K562 (cell line): ENCODE data around the gene RCN2. TPM values are rescaled to one million over a fixed set of nuclear protein-coding genes. Genes with fewer than 3 reads are reported as not detected.

ENCODE experiments used
- ATAC-seq: fragments of 200-7000 bp; cut with Tn5 transposase; 3 replicates; pipeline ENCODE4 v1.9.1; 2020; ENCODE audit warnings: moderate library complexity
- BruUV-seq: library from RNA; stranded (reverse); fragments of 400-500 nt; replicated peaks from 2 replicates; lab custom pipeline; 2021; lab: Mats Ljungman, UMichigan
- CTCF ChIA-PET: fragments of 300-600 bp; formaldehyde crosslinking; extraction: SDS; loops from one replicate; lab custom pipeline; 2021; ENCODE audit warnings: low intra/inter-chr PET ratio; lab: Yijun Ruan, JAX
- POLR2A ChIA-PET: fragments of 300-600, 350-650 bp; sonication (Branson Sonifier 250); formaldehyde crosslinking; extraction: SDS; loops from one replicate; lab custom pipeline; 2021; ENCODE audit warnings: antibody characterized with exemption, inconsistent platforms; lab: Yijun Ruan, JAX
- DNase-seq, 4 experiments: peaks; one replicate each; pipeline versions ENCODE4 v3.0.0 to v3.0.0-alpha.2; 2011 to 2018; ENCODE audit warnings: low spot score in 3 of 4, mixed read lengths in 3 of 4; ENCODE audit errors: extremely low read depth in 1 of 4
- FAIRE-seq: peaks from 2 replicates; lab custom pipeline; 2011; peaks lifted over from hg19 to GRCh38; lab: Jason Lieb, UNC
- H2AFZ ChIP-seq: 2 replicates; pipeline ENCODE4 v1.6.0; 2011; ENCODE audit warnings: low read depth, low read length, control low read depth, inconsistent platforms
- H3K27ac ChIP-seq: fragments of 200-600 bp; 3 replicates; pipeline ENCODE4 v1.8.0; 2011; ENCODE audit warnings: low read depth, mild to moderate bottlenecking, control low read depth, inconsistent platforms, low read length, moderate library complexity, mixed read lengths; ENCODE audit errors: extremely low read depth
- H3K27me3 ChIP-seq, 2 experiments: fragments of 300-600 bp in 1 of 2; 2 replicates in 1 of 2; 3 replicates in 1 of 2; pipeline versions ENCODE4 v1.6.0 to v1.8.0; 2011; ENCODE audit warnings: inconsistent platforms in 2 of 2, low read length in 2 of 2, mild to moderate bottlenecking in 1 of 2, mixed read lengths in 1 of 2, moderate library complexity in 1 of 2; ENCODE audit not compliant: control insufficient read depth in 2 of 2, insufficient read depth in 2 of 2
- H3K36me3 ChIP-seq: fragments of 300-600 bp; 3 replicates; pipeline ENCODE4 v1.8.0; 2011; ENCODE audit warnings: mild to moderate bottlenecking, low read length, inconsistent platforms; ENCODE audit not compliant: control insufficient read depth, insufficient read depth
- H3K4me1 ChIP-seq, 2 experiments: fragments of 200-600 bp in 1 of 2; replicated peaks in 1 of 2; 2 replicates in 1 of 2; 3 replicates in 1 of 2; pipeline versions ENCODE4 v1.5.1 to v1.8.0; 2011; ENCODE audit warnings: inconsistent platforms in 2 of 2, low read length in 2 of 2, mild to moderate bottlenecking in 1 of 2, mixed read lengths in 1 of 2, moderate library complexity in 1 of 2; ENCODE audit not compliant: control insufficient read depth in 2 of 2, insufficient read depth in 2 of 2
- H3K4me2 ChIP-seq: 2 replicates; pipeline ENCODE4 v1.6.1; 2011; ENCODE audit warnings: low read length, control low read depth, inconsistent platforms, mixed read lengths; ENCODE audit not compliant: insufficient read depth
- H3K4me3 ChIP-seq: fragments of 200-600 bp; sonication (generic), shearing (Covaris generic); 2 replicates; pipeline ENCODE4 v1.5.1; 2016; ENCODE audit warnings: control low read depth, inconsistent platforms
- H3K79me2 ChIP-seq: fragments of 200-600 bp; 3 replicates; pipeline ENCODE4 v1.8.0; 2011; ENCODE audit warnings: low read length, inconsistent platforms; ENCODE audit not compliant: control insufficient read depth, insufficient read depth
- H3K9ac ChIP-seq, 2 experiments: 2 replicates each; pipeline versions ENCODE4 v1.6.0 to v1.6.1; 2011; ENCODE audit warnings: low read depth in 2 of 2, low read length in 2 of 2, control low read depth in 1 of 2, inconsistent platforms in 1 of 2, mild to moderate bottlenecking in 1 of 2, mixed read lengths in 1 of 2; ENCODE audit not compliant: insufficient read depth in 1 of 2
- H3K9me1 ChIP-seq: one replicate; pipeline ENCODE4 v1.6.0; 2011; ENCODE audit warnings: inconsistent platforms, mild to moderate bottlenecking, low read length, moderate library complexity; ENCODE audit not compliant: control insufficient read depth, insufficient read depth
- H3K9me3 ChIP-seq: replicated peaks from 2 replicates; pipeline ENCODE4 v1.5.1; 2011; ENCODE audit warnings: low read depth, low read length, inconsistent platforms; ENCODE audit not compliant: control insufficient read depth, insufficient read depth
- H4K20me1 ChIP-seq: replicated peaks from 2 replicates; pipeline ENCODE4 v1.6.1; 2011; ENCODE audit warnings: low read length, inconsistent platforms, mixed read lengths; ENCODE audit not compliant: control insufficient read depth, insufficient read depth
- WGBS: fragments of 100-300 bp; shearing (Covaris generic); methylation state at CpG from one replicate; pipeline ENCODE4 v1.1.6; 2016; ENCODE audit warnings: low coverage, mixed read lengths; ENCODE audit not compliant: insufficient coverage; ENCODE audit errors: missing lambda C conversion rate; 5-methylcytosine and 5-hydroxymethylcytosine counted together
- in situ Hi-C: fragments of 300-500 bp; cut with MboI; formaldehyde crosslinking; loops from 4 replicates; pipeline ENCODE4 v1.15.0; 2018; ENCODE audit warnings: inconsistent platforms, mixed read lengths
- intact Hi-C: fragments of 100-400 bp; cut with micrococcal nuclease; formaldehyde crosslinking; loops from 2 replicates; pipeline ENCODE4 v1.14.2; 2022
- polyA plus RNA-seq, 8 experiments: library from polyadenylated mRNA; depleted of rRNA in 4 of 8; stranded (reverse) in 5 of 8; unstranded in 3 of 8; fragments of >200 nt; fragmentation: Nextera tagmentation in 2 of 8; fragmentation: Illumina TruSeq in 1 of 8; extraction: Ambion mirVana in 2 of 8; extraction: Trizol in 1 of 8; gene quantifications; 2 replicates each; pipeline versions ENCODE4 v1.2.1 to v1.2.3, GENCODE V29; 2011 to 2014; ENCODE audit warnings: inconsistent platforms in 1 of 8, missing spikeins in 1 of 8
- total RNA-seq, 7 experiments: library from RNA; depleted of rRNA in 6 of 7; stranded (reverse); fragments of >200 nt in 6 of 7; fragmentation: Illumina TruSeq in 2 of 7; extraction: Trizol in 2 of 7; gene quantifications; 2 replicates each; pipeline versions ENCODE4 v1.2.1 to v1.2.3, GENCODE V29; 2011 to 2021; ENCODE audit warnings: low replicate concordance in 1 of 7
- TF ChIP-seq, protein P1 (sequence below): fragments of 450-650 bp; IDR thresholded peaks from 2 replicates; pipeline ENCODE4 v1.6.1; 2018; ENCODE audit warnings: mild to moderate bottlenecking, low read depth; ENCODE audit not compliant: partially characterized antibody
- TF ChIP-seq, protein P2 (sequence below): fragments of 450-650 bp; conservative IDR thresholded peaks from 2 replicates; pipeline ENCODE4 v1.6.1; 2016; ENCODE audit warnings: missing genetic modification characterization, low read depth, mild to moderate bottlenecking, missing compliant biosample characterization, moderate library complexity

RCN2 gene
- total and polyA plus RNA-seq, 9 of the 15 experiments (the other 6 are each of a cell fraction or from before 2014, with no cell fraction given), result 20.9 to 63.6 (median 52.8) TPM

DNA sequence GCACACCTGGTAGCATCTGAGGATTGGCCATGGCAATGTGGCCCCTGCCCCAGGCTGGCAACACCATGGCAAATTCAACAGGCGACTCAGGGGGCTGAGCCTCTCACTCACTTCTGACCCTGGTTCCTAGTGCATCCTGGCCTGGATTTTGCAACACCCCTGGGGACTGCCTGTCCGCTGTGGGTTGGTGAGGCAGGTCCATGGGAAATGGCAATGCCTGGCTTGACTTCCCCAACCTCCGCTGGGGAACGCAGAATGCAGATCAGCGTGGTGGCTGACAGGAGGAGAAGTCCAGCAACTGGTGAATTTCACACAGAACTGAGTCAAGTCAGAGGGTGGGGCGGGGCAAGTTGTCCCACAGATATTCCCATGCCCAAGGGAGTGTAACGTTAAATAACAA lies 59.5 kb downstream of the RCN2 start:
- H3K9me3 ChIP-seq, result no peaks in the 10 kb centered on the region
- CTCF ChIA-PET, result no interaction called here
- intact Hi-C loops (no loop called here), in situ Hi-C loops (no loop called here)
- no peak overlapping the region for H3K4me2 ChIP-seq
- WGBS, result 4% methylated on average over 7 of the region's 7 CpGs
- no peak overlapping the region for H3K27ac ChIP-seq
- H2AFZ ChIP-seq, result no peak overlapping the region
- no peaks in the 10 kb centered on the region for H4K20me1 ChIP-seq
- ATAC-seq (no peak), DNase-seq (no peak), FAIRE-seq (no peak)
- no peaks in the 10 kb centered on the region for H3K79me2 ChIP-seq
- H3K9ac ChIP-seq, result no peak overlapping the region
- H3K27me3 ChIP-seq, result peaks cover 20 to 50% of the 10 kb centered on the region in 2 experiments
- BruUV-seq, result no TSS peak
- POLR2A ChIA-PET, result interaction anchor here (0.9 to 1.1 kb wide), 2 partner anchors 9 to 13 kb away, joined by 3 to 5 read pairs; no protein-coding TSS in a partner anchor
- TF ChIP-seq, protein P1, sequence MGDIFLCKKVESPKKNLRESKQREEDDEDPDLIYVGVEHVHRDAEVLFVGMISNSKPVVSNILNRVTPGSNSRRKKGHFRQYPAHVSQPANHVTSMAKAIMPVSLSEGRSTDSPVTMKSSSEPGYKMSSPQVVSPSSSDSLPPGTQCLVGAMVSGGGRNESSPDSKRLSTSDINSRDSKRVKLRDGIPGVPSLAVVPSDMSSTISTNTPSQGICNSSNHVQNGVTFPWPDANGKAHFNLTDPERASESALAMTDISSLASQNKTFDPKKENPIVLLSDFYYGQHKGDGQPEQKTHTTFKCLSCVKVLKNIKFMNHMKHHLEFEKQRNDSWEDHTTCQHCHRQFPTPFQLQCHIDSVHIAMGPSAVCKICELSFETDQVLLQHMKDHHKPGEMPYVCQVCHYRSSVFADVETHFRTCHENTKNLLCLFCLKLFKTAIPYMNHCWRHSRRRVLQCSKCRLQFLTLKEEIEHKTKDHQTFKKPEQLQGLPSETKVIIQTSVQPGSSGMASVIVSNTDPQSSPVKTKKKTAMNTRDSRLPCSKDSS, result no peak
- TF ChIP-seq, protein P2, sequence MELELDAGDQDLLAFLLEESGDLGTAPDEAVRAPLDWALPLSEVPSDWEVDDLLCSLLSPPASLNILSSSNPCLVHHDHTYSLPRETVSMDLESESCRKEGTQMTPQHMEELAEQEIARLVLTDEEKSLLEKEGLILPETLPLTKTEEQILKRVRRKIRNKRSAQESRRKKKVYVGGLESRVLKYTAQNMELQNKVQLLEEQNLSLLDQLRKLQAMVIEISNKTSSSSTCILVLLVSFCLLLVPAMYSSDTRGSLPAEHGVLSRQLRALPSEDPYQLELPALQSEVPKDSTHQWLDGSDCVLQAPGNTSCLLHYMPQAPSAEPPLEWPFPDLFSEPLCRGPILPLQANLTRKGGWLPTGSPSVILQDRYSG (tag), result no peak
- TF ChIP-seq, all 486 proteins: peak for 0
- H3K36me3 ChIP-seq, result no peaks in the 10 kb centered on the region
- peaks cover 3 to 6% of the 10 kb centered on the region in 2 experiments; a peak in 3 of 5 replicates for H3K4me1 ChIP-seq
- no peaks in the 10 kb centered on the region for H3K9me1 ChIP-seq
- H3K4me3 ChIP-seq, result no peak overlapping the region
